Activated CD4-positive, alpha-beta T cell treated with anti-CD3 and anti-CD28 coated beads for 36 hours (primary cell): ENCODE data around the gene ALDH18A1. TPM values are rescaled to one million over a fixed set of nuclear protein-coding genes. Genes with fewer than 3 reads are reported as not detected.

Experiments
- ATAC-seq: fragments of 200-7000 bp; cut with Tn5 transposase; one replicate; pipeline ENCODE4 v1.10.0; 2021; ENCODE audit warnings: mild to moderate bottlenecking, moderate library complexity
- CTCF ChIA-PET: fragments of 350-600 bp; sonication (Branson Sonifier 250); formaldehyde crosslinking; loops from one replicate; lab custom pipeline; 2021; ENCODE audit warnings: antibody characterized with exemption; lab: Charles Lee
- POLR2A ChIA-PET: fragments of 350-600 bp; sonication (Branson Sonifier 250); formaldehyde crosslinking; loops from one replicate; lab custom pipeline; 2021; ENCODE audit warnings: antibody characterized with exemption, inconsistent platforms; lab: Charles Lee
- DNase-seq: peaks from one replicate; pipeline ENCODE4 v3.0.0-alpha.2; 2020
- H3K27ac Mint-ChIP-seq: one replicate; pipeline ENCODE4 v1.8.0; 2021; ENCODE audit warnings: mixed read lengths
- H3K27me3 Mint-ChIP-seq: one replicate; pipeline ENCODE4 v1.8.0; 2021; ENCODE audit warnings: mixed read lengths
- H3K36me3 Mint-ChIP-seq: one replicate; pipeline ENCODE4 v1.8.0; 2021; ENCODE audit warnings: low read depth, mixed read lengths
- H3K4me1 Mint-ChIP-seq: one replicate; pipeline ENCODE4 v1.8.0; 2021; ENCODE audit warnings: mixed read lengths
- H3K4me3 Mint-ChIP-seq: one replicate; pipeline ENCODE4 v1.8.0; 2021; ENCODE audit warnings: mild to moderate bottlenecking, moderate library complexity, mixed read lengths
- H3K9me3 Mint-ChIP-seq: one replicate; pipeline ENCODE4 v1.8.0; 2021; ENCODE audit warnings: low read depth, mixed read lengths
- intact Hi-C, 2 experiments: fragments of 100-400 bp; cut with DNase I in 1 of 2; cut with micrococcal nuclease in 1 of 2; formaldehyde crosslinking; loops; one replicate each; pipeline versions ENCODE4 v1.14.2 to v1.15.1; 2022 to 2024; cut with DNase I, micrococcal nuclease
- total RNA-seq, 2 experiments: library from RNA; stranded (reverse); gene quantifications; one replicate each; pipeline ENCODE4 v1.2.3, GENCODE V29; 2021

Gene ALDH18A1
- total RNA-seq, 2 experiments from 2014 or later = 117 to 120 TPM

DNA sequence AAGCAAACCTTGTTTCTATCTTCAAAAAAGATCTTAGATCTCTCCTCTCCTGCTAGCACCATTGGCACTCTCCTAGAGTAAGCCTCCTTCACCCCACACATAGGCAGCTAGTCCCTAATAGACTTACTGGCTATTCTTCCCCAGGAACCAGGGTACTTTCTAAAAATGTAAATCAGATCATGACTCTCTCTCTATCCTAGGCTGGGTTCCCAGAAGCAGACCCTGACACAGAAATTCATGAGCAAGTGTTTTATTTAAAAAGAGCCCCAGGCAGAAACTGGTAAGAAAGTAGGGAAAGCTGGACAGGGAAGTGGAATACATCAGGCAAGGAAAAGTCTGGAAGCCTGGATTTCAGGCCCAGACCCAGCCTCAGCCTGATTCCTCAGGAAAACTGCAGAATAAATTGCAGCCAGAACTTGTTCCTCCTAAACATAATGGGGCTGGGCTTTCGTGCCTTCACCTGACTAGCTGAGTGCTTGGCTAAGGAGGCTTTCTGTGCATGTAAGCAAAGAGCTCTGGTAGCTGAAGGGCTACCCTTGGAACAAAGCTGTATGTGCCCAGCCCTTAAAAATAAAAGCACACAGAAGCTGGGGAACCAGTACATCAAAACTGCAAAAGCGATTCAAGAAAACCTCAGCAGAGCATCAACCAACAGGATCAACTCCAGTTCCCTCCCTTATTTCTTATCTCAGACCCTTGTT lies 76.5 kb downstream of the ALDH18A1 start:
- CTCF ChIA-PET = interaction anchor here (1.1 to 1.4 kb wide), 3 partner anchors 108 to 218 kb away, joined by 3 to 4 read pairs (median 3); no protein-coding TSS in a partner anchor

DNA sequence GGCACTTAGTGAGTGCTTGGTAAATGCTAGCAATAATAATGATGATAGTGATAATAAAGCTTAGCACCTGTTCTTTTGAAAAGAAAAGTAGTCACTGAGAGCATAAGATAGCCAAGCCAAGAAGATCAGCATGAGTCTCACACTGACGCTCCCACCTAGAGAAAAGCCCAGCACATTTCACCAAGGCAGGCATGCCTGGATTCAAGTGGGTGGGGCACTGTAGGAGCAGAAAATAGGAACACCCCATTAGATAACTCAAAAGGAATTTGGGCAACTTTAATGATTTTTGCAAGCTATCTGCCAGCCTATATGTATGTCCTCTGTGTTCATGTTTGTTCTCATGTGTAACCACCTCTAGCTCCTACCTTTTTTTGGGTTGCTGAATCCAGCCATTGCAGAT lies 77.2 kb downstream of the ALDH18A1 start:
- Mint-ChIP-seq H3K9me3 (no peaks in the 10 kb centered on the region), H3K4me3 (no peak overlapping the region), H3K36me3 (no peaks in the 10 kb centered on the region), H3K27me3 (peaks cover 23% of the 10 kb centered on the region), H3K27ac (no peak overlapping the region), H3K4me1 (no peaks in the 10 kb centered on the region)
- no peak for DNase-seq
- no peak for ATAC-seq
- POLR2A ChIA-PET = no interaction called here
- CTCF ChIA-PET = interaction anchor here (1.2 kb wide), 1 partner anchor 146 kb away, joined by 3 read pairs; no protein-coding TSS in a partner anchor
- intact Hi-C loops = no loop called here

More for the DNA sequence above, 76.5 kb downstream of the ALDH18A1 start:
- ATAC-seq = no peak
- Mint-ChIP-seq H3K36me3 (no peaks in the 10 kb centered on the region), H3K4me1 (no peaks in the 10 kb centered on the region), H3K9me3 (no peaks in the 10 kb centered on the region), H3K27ac (no peak overlapping the region), H3K27me3 (peaks cover 22% of the 10 kb centered on the region), H3K4me3 (no peak overlapping the region)
- POLR2A ChIA-PET = no interaction called here
- no peak for DNase-seq
- intact Hi-C loops = no loop called here

- Mint-ChIP-seq H3K4me3 (no peak overlapping the region), H3K27ac (no peak overlapping the region), H3K9me3 (no peaks in the 10 kb centered on the region), H3K36me3 (no peaks in the 10 kb centered on the region), H3K4me1 (no peaks in the 10 kb centered on the region), H3K27me3 (peaks cover 28% of the 10 kb centered on the region)
- ATAC-seq (no peak), DNase-seq (no peak)
- ChIA-PET POLR2A (no interaction called here), CTCF (no interaction called here)
- intact Hi-C loops = no loop called here
Observed at GRCh38 chr10:95578619-95579018, 77.9 kb downstream of the ALDH18A1 start.

- Mint-ChIP-seq H3K36me3 (no peaks in the 10 kb centered on the region), H3K4me3 (no peak overlapping the region), H3K27ac (no peak overlapping the region), H3K4me1 (no peaks in the 10 kb centered on the region), H3K9me3 (no peaks in the 10 kb centered on the region), H3K27me3 (peaks cover 17% of the 10 kb centered on the region)
- no peak for ATAC-seq
- DNase-seq = no peak
- intact Hi-C loops = no loop called here
- CTCF ChIA-PET = no interaction called here
- POLR2A ChIA-PET = no interaction called here
Observed at GRCh38 chr10:95574649-95575365, 81.7 kb downstream of the ALDH18A1 start.

- CTCF ChIA-PET = no interaction called here
- no peak overlapping the region for H3K4me3 Mint-ChIP-seq
Observed at GRCh38 chr10:95573964-95574604, 82.4 kb downstream of the ALDH18A1 start.

DNA sequence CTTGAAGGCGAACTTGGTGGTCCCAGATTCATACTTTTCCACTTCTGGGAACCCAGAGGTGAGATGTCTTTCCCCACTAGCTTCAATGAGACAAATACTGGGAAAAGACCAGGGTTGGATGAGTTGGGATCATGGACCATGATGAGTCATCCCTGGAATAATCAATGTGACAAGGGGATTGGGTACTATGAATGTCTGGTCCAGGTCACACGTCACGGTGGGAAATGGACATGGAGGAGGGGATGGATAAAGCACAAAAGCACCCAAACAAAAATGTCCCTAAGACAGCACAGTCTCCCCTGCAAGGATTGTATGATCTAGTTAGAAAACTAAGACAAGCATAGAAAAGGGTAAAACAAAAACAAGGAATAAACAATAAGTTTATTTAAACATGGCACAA lies 83.0 kb downstream of the ALDH18A1 start:
- H3K9me3 Mint-ChIP-seq = no peaks in the 10 kb centered on the region
- DNase-seq (no peak), ATAC-seq (no peak)
- no peaks in the 10 kb centered on the region for H3K36me3 Mint-ChIP-seq
- intact Hi-C loops = no loop called here
- H3K27me3 Mint-ChIP-seq = peaks cover 12% of the 10 kb centered on the region
- H3K4me3 Mint-ChIP-seq = no peak overlapping the region
- ChIA-PET POLR2A (no interaction called here), CTCF (no interaction called here)
- no peak overlapping the region for H3K27ac Mint-ChIP-seq
- no peaks in the 10 kb centered on the region for H3K4me1 Mint-ChIP-seq

More at GRCh38 chr10:95573964-95574604, 82.4 kb downstream of the ALDH18A1 start:
- H3K36me3 Mint-ChIP-seq = no peaks in the 10 kb centered on the region
- no peak for DNase-seq
- no peaks in the 10 kb centered on the region for H3K4me1 Mint-ChIP-seq
- H3K27ac Mint-ChIP-seq = no peak overlapping the region
- no peaks in the 10 kb centered on the region for H3K9me3 Mint-ChIP-seq
- no peak for ATAC-seq
- peaks cover 16% of the 10 kb centered on the region for H3K27me3 Mint-ChIP-seq
- intact Hi-C loops = no loop called here
- POLR2A ChIA-PET = no interaction called here

- DNase-seq (no peak), ATAC-seq (no peak)
- intact Hi-C loops = no loop called here
- Mint-ChIP-seq H3K27ac (no peak overlapping the region), H3K9me3 (no peaks in the 10 kb centered on the region), H3K27me3 (peaks cover 12% of the 10 kb centered on the region), H3K36me3 (no peaks in the 10 kb centered on the region), H3K4me1 (no peaks in the 10 kb centered on the region), H3K4me3 (no peak overlapping the region)
- POLR2A ChIA-PET = no interaction called here
- CTCF ChIA-PET = interaction anchor here (0.7 kb wide), 1 partner anchor 185 kb away, joined by 3 read pairs; no protein-coding TSS in a partner anchor
Observed at GRCh38 chr10:95572131-95572820, 84.2 kb downstream of the ALDH18A1 start.

DNA sequence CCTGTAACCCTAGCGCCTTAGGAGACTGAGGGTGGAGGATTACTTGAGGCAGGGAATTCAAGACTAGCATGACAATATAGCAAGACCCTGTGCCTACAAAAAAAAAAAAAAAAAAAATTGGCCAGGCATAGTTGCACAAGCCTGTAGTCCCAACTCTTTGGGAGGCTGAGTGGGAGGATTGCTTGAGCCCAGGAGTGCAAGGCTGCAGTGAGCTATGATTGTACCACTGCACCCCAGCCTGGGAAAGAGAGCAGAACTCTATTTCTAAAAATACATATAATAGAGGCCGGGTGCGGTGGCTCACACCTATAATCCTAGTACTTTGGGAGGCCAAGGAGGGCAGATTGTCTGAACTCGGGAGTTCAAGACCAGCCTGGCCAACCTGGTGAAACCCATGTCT lies 85.1 kb downstream of the ALDH18A1 start:
- H3K4me1 Mint-ChIP-seq = no peaks in the 10 kb centered on the region
- DNase-seq (no peak), ATAC-seq (no peak)
- no peaks in the 10 kb centered on the region for H3K36me3 Mint-ChIP-seq
- H3K27ac Mint-ChIP-seq = no peak overlapping the region
- POLR2A ChIA-PET = no interaction called here
- CTCF ChIA-PET = interaction anchor here (0.6 to 0.7 kb wide), 2 partner anchors 69 to 91 kb away, joined by 4 to 5 read pairs; no protein-coding TSS in a partner anchor
- H3K9me3 Mint-ChIP-seq = no peaks in the 10 kb centered on the region
- H3K4me3 Mint-ChIP-seq = no peak overlapping the region
- peaks cover 12% of the 10 kb centered on the region for H3K27me3 Mint-ChIP-seq
- intact Hi-C loops = no loop called here

- ATAC-seq (no peak), DNase-seq (no peak)
- H3K4me3 Mint-ChIP-seq = no peak overlapping the region
- ChIA-PET CTCF (no interaction called here), POLR2A (no interaction called here)
- H3K36me3 Mint-ChIP-seq = no peaks in the 10 kb centered on the region
- intact Hi-C loops = no loop called here
- H3K27ac Mint-ChIP-seq = no peak overlapping the region
- H3K27me3 Mint-ChIP-seq = peaks cover 9% of the 10 kb centered on the region
- no peaks in the 10 kb centered on the region for H3K9me3 Mint-ChIP-seq
- no peaks in the 10 kb centered on the region for H3K4me1 Mint-ChIP-seq
Observed at GRCh38 chr10:95569368-95569767, 87.1 kb downstream of the ALDH18A1 start.

DNA sequence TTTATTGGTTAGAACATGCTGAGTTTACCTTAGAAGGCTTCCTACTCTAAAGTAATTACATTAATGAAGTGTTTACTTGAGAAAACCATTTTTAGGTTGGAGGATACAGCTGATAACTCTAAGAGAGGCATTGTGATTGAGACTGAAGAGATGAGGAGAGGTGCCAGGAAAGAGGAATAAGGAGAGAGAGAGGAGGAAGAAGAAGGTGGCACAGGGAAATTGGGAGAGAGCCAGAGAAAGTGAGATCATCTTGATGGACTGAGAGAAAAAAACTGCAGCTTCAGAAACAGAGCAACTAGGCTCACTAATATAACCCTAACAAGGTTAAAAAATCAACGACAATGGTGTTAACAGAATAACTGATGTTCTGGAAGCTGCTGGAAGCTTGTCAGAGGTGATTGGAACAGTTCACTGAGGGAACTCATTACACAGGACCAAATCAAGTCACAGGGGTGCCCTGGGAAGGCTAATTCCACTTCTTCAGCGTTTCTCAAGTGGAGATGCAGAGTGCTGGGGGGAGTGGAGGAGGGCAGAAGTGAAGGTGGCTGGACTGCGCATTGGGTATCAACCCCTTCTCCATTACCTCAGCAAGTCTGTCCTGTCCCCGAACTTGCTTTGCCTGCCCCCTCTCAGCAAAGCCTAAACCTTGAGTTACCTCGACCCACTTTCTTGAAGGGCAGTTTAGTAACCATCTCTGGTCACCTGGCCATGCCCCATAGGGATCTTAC lies 88.4 kb downstream of the ALDH18A1 start:
- no peaks in the 10 kb centered on the region for H3K36me3 Mint-ChIP-seq
- H3K27ac Mint-ChIP-seq = no peak overlapping the region
- H3K4me3 Mint-ChIP-seq = no peak overlapping the region
- no peak for ATAC-seq
- no peaks in the 10 kb centered on the region for H3K4me1 Mint-ChIP-seq
- POLR2A ChIA-PET = no interaction called here
- H3K9me3 Mint-ChIP-seq = no peaks in the 10 kb centered on the region
- H3K27me3 Mint-ChIP-seq = no peaks in the 10 kb centered on the region
- CTCF ChIA-PET = no interaction called here
- DNase-seq = no peak
- intact Hi-C loops = no loop called here

DNA sequence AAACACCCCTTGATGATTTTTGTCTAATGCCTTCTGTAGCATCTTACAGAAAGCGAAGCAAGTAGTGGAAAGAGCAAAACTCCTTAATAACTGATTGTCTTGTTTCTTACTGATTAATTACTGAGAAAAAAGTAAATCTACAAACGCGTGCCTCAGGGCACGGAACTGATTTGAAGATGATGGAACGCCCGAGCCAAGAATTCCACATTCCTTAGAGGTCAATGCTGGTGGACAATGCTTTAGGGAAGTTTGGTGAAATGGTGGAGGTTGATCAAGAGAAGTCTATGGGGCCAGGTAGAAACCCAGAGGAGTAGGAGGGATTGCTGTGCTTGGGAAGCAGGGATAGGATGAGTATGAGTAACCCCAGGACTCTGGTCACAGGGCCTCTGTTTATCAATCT lies 90.4 kb downstream of the ALDH18A1 start:
- H3K4me1 Mint-ChIP-seq = peaks cover 4% of the 10 kb centered on the region
- H3K9me3 Mint-ChIP-seq = no peaks in the 10 kb centered on the region
- ChIA-PET CTCF (no interaction called here), POLR2A (no interaction called here)
- H3K36me3 Mint-ChIP-seq = no peaks in the 10 kb centered on the region
- no peaks in the 10 kb centered on the region for H3K27me3 Mint-ChIP-seq
- no peak for DNase-seq
- ATAC-seq = no peak
- no peak overlapping the region for H3K4me3 Mint-ChIP-seq
- intact Hi-C loops = no loop called here
- H3K27ac Mint-ChIP-seq = no peak overlapping the region
